ENCODE measurements around the gene PCDH15.

GRCh38 chr10:53833908-53834307 is 967.1 kb downstream of the PCDH15 start:
- no peak for TF ChIP-seq CTCF (conservative IDR thresholded peaks at IDR 0.05; ENCODE audit: low read depth, low read length)
- no peak for TF ChIP-seq EZH2 (IDR thresholded peaks at IDR 0.05; ENCODE audit: borderline replicate concordance, low read depth, low read length, poor library complexity, severe bottlenecking)

All from A673 (cell line).